ENCODE data around the gene FRMPD2.
"Not testable (repeated sequence)": the region's sequence is repeated elsewhere in the genome, so short reads cannot be mapped to it uniquely, and the experiment has no call there.

- TF ChIP-seq CTCF, POLR2A (IDR thresholded peaks at IDR 0.05): not testable (repeated sequence)
Measured at GRCh38 chr10:48172715-48173114, 101.8 kb downstream of the FRMPD2 start.
